ENCODE data around the gene ISG20. TPM values are rescaled to one million over a fixed set of nuclear protein-coding genes. Genes with fewer than 3 reads are reported as not detected.

The ISG20 gene
- total RNA-seq, 1 donor = 3.3 TPM

- no peaks in the 10 kb centered on the region for H3K79me2 ChIP-seq (ENCODE audit: insufficient read depth, low read length)
- peaks cover 3% of the 10 kb centered on the region for H3K4me1 ChIP-seq (ENCODE audit: insufficient read depth, low read length)
- H3K27me3 ChIP-seq (ENCODE audit: insufficient read depth, low read length) = peaks cover 55% of the 10 kb centered on the region
- H3K27ac ChIP-seq (ENCODE audit: low read depth, low read length) = no peak overlapping the region
- DNase-seq (ENCODE audit: insufficient read length, low spot score, missing footprints) = no peak
- H3K36me3 ChIP-seq (ENCODE audit: insufficient read depth, low read length) = no peaks in the 10 kb centered on the region
- H3K4me3 ChIP-seq (ENCODE audit: insufficient read depth, low read length) = no peak overlapping the region
- H2AFZ ChIP-seq (ENCODE audit: low read length) = no peak overlapping the region
- no peak for TF ChIP-seq CTCF (IDR thresholded peaks at IDR 0.05; ENCODE audit: extremely low read depth, low read depth, low read length)
- H3K4me2 ChIP-seq (ENCODE audit: insufficient read depth, low read length) = no peak overlapping the region
- no peaks in the 10 kb centered on the region for H3K9me3 ChIP-seq (ENCODE audit: low read depth, low read length)
- H4K20me1 ChIP-seq (ENCODE audit: insufficient read depth, low read length) = no peaks in the 10 kb centered on the region
Observed at GRCh38 chr15:88607951-88608350, 30.9 kb upstream of the ISG20 start.

- no peaks in the 10 kb centered on the region for H3K79me2 ChIP-seq (ENCODE audit: insufficient read depth, low read length)
- H3K4me2 ChIP-seq (ENCODE audit: insufficient read depth, low read length) = no peak overlapping the region
- H3K36me3 ChIP-seq (ENCODE audit: insufficient read depth, low read length) = no peaks in the 10 kb centered on the region
- H4K20me1 ChIP-seq (ENCODE audit: insufficient read depth, low read length) = no peaks in the 10 kb centered on the region
- no peaks in the 10 kb centered on the region for H3K9me3 ChIP-seq (ENCODE audit: low read depth, low read length)
- no peak for TF ChIP-seq CTCF (IDR thresholded peaks at IDR 0.05; ENCODE audit: extremely low read depth, low read depth, low read length)
- no peak overlapping the region for H3K4me3 ChIP-seq (ENCODE audit: insufficient read depth, low read length)
- H3K27ac ChIP-seq (ENCODE audit: low read depth, low read length) = no peak overlapping the region
- DNase-seq (ENCODE audit: insufficient read length, low spot score, missing footprints) = no peak
- peaks cover 48% of the 10 kb centered on the region for H3K27me3 ChIP-seq (ENCODE audit: insufficient read depth, low read length)
- no peak overlapping the region for H2AFZ ChIP-seq (ENCODE audit: low read length)
- H3K4me1 ChIP-seq (ENCODE audit: insufficient read depth, low read length) = peaks cover 7% of the 10 kb centered on the region
Observed at GRCh38 chr15:88608607-88609181, 30.1 kb upstream of the ISG20 start.

- Histone ChIP-seq H3K4me3 (ENCODE audit: insufficient read depth, low read length) (no peak overlapping the region), H3K27ac (ENCODE audit: low read depth, low read length) (no peak overlapping the region), H3K9me3 (ENCODE audit: low read depth, low read length) (no peaks in the 10 kb centered on the region), H3K27me3 (ENCODE audit: insufficient read depth, low read length) (peaks cover 40% of the 10 kb centered on the region), H3K79me2 (ENCODE audit: insufficient read depth, low read length) (no peaks in the 10 kb centered on the region), H2AFZ (ENCODE audit: low read length) (no peak overlapping the region), H3K36me3 (ENCODE audit: insufficient read depth, low read length) (no peaks in the 10 kb centered on the region), H3K4me2 (ENCODE audit: insufficient read depth, low read length) (no peak overlapping the region), H3K4me1 (ENCODE audit: insufficient read depth, low read length) (peaks cover 7% of the 10 kb centered on the region), H4K20me1 (ENCODE audit: insufficient read depth, low read length) (no peaks in the 10 kb centered on the region)
- no peak for DNase-seq (ENCODE audit: insufficient read length, low spot score, missing footprints)
- TF ChIP-seq CTCF (IDR thresholded peaks at IDR 0.05; ENCODE audit: extremely low read depth, low read depth, low read length) = no peak
Observed at GRCh38 chr15:88609344-88610090, 29.3 kb upstream of the ISG20 start.

GRCh38 chr15:88610701-88611231 lies 28.1 kb upstream of the ISG20 start:
- Histone ChIP-seq H3K4me3 (ENCODE audit: insufficient read depth, low read length) (no peak overlapping the region), H3K27me3 (ENCODE audit: insufficient read depth, low read length) (peaks cover 28% of the 10 kb centered on the region), H3K27ac (ENCODE audit: low read depth, low read length) (no peak overlapping the region), H4K20me1 (ENCODE audit: insufficient read depth, low read length) (no peaks in the 10 kb centered on the region), H3K79me2 (ENCODE audit: insufficient read depth, low read length) (no peaks in the 10 kb centered on the region), H3K4me2 (ENCODE audit: insufficient read depth, low read length) (no peak overlapping the region), H3K9me3 (ENCODE audit: low read depth, low read length) (no peaks in the 10 kb centered on the region), H3K36me3 (ENCODE audit: insufficient read depth, low read length) (no peaks in the 10 kb centered on the region), H2AFZ (ENCODE audit: low read length) (no peak overlapping the region), H3K4me1 (ENCODE audit: insufficient read depth, low read length) (peaks cover 7% of the 10 kb centered on the region)
- TF ChIP-seq CTCF (IDR thresholded peaks at IDR 0.05; ENCODE audit: extremely low read depth, low read depth, low read length) = no peak
- no peak for DNase-seq (ENCODE audit: insufficient read length, low spot score, missing footprints)

Data from osteoblast (primary cell).